Endothelial cell of coronary artery (primary cell): Measurements from ENCODE around the gene NRP2. TPM values are rescaled to one million over a fixed set of nuclear protein-coding genes. Genes with fewer than 3 reads are reported as not detected.

Source experiments
- total RNA-seq: library from RNA; depleted of rRNA; stranded (reverse); fragments of >200 nt; gene quantifications from 2 replicates; pipeline ENCODE4 v1.2.3, GENCODE V29; 2014

Gene NRP2
- 46.2 and 47.0 TPM in 2 replicates for total RNA-seq

GRCh38 chr2:205682239-205682970, at the start of gene NRP2:
TSS of gene NRP2 (plus strand) at chr2:205682501. CDS start at chr2:205683291, 790 bp downstream.

